ENCODE data around the gene FBXL12. TPM values are rescaled to one million over a fixed set of nuclear protein-coding genes. Genes with fewer than 3 reads are reported as not detected.

FBXL12 gene
- total and polyA plus RNA-seq, 2 experiments from 2014 or later: 23.5 to 25.4 TPM

GRCh38 chr19:9857920-9858746 lies 39.3 kb upstream of the FBXL12 start:
- H3K9me2 ChIP-seq (ENCODE audit: insufficient read depth): no peaks in the 10 kb centered on the region
- no peaks in the 10 kb centered on the region for H3K27me3 ChIP-seq (ENCODE audit: insufficient read depth)
- ATAC-seq (no peak), DNase-seq (ENCODE audit: low spot score) (no peak)
- no peaks in the 10 kb centered on the region for H3F3A ChIP-seq (replicated peaks; ENCODE audit: low read depth)
- H3K4me3 ChIP-seq: no peak overlapping the region
- Mint-ChIP-seq H3K27ac (no peak overlapping the region), H3K4me3 (no peak overlapping the region), H3K27me3 (ENCODE audit: insufficient read depth, low read depth, poor library complexity) (peaks cover 11% of the 10 kb centered on the region), H3K36me3 (ENCODE audit: low read depth) (peaks cover 36% of the 10 kb centered on the region; the same call in 2 of the 3 replicates), H3K9me3 (no peaks in the 10 kb centered on the region), H3K4me1 (no peaks in the 10 kb centered on the region)
- no peak overlapping the region for H2AFZ ChIP-seq
- no peaks in the 10 kb centered on the region; the same call in 1 of the 2 replicates for H3K36me3 ChIP-seq (ENCODE audit: insufficient read depth)
- H3K4me1 ChIP-seq (ENCODE audit: insufficient read depth): no peaks in the 10 kb centered on the region
- no peaks in the 10 kb centered on the region for H3K79me2 ChIP-seq (replicated peaks; ENCODE audit: insufficient read depth)
- TF ChIP-seq JUNB (IDR thresholded peaks at IDR 0.05; ENCODE audit: unreplicated experiment) (no peak), ETS1 (IDR thresholded peaks at IDR 0.05) (no peak), EZH2 (IDR thresholded peaks at IDR 0.05; ENCODE audit: low read depth, unreplicated experiment) (no peak), ZNF331 (CRISPR knock-in tag; IDR thresholded peaks at IDR 0.05; ENCODE audit: low read depth) (no peak), EZH2phosphoT487 (IDR thresholded peaks at IDR 0.05; ENCODE audit: unreplicated experiment) (no peak), ZNF462 (CRISPR knock-in tag; IDR thresholded peaks at IDR 0.05) (no peak), POLR2AphosphoS5 (IDR thresholded peaks at IDR 0.05; ENCODE audit: low read depth) (no peak), CTCF (conservative IDR thresholded peaks at IDR 0.05; ENCODE audit: low read depth in 2 of 2) (no peak), CREB1 (CRISPR knock-in tag; IDR thresholded peaks at IDR 0.05; ENCODE audit: low read depth) (no peak), ZNF114 (CRISPR knock-in tag; IDR thresholded peaks at IDR 0.05) (no peak), STAT1 (IDR thresholded peaks at IDR 0.05; ENCODE audit: unreplicated experiment) (no peak), NANOG (IDR thresholded peaks at IDR 0.05; ENCODE audit: borderline replicate concordance) (no peak)
- TF ChIP-seq, protein P1, sequence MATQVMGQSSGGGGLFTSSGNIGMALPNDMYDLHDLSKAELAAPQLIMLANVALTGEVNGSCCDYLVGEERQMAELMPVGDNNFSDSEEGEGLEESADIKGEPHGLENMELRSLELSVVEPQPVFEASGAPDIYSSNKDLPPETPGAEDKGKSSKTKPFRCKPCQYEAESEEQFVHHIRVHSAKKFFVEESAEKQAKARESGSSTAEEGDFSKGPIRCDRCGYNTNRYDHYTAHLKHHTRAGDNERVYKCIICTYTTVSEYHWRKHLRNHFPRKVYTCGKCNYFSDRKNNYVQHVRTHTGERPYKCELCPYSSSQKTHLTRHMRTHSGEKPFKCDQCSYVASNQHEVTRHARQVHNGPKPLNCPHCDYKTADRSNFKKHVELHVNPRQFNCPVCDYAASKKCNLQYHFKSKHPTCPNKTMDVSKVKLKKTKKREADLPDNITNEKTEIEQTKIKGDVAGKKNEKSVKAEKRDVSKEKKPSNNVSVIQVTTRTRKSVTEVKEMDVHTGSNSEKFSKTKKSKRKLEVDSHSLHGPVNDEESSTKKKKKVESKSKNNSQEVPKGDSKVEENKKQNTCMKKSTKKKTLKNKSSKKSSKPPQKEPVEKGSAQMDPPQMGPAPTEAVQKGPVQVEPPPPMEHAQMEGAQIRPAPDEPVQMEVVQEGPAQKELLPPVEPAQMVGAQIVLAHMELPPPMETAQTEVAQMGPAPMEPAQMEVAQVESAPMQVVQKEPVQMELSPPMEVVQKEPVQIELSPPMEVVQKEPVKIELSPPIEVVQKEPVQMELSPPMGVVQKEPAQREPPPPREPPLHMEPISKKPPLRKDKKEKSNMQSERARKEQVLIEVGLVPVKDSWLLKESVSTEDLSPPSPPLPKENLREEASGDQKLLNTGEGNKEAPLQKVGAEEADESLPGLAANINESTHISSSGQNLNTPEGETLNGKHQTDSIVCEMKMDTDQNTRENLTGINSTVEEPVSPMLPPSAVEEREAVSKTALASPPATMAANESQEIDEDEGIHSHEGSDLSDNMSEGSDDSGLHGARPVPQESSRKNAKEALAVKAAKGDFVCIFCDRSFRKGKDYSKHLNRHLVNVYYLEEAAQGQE (IDR thresholded peaks at IDR 0.05; ENCODE audit: unreplicated experiment): no peak
- H4K20me1 ChIP-seq (replicated peaks; ENCODE audit: insufficient read depth): peaks cover 12% of the 10 kb centered on the region; the same call in 1 of the 2 replicates
- no peak overlapping the region for H3K27ac ChIP-seq (ENCODE audit: low read depth)
- no peak overlapping the region for H3K4me2 ChIP-seq

All from GM23338 (cell line).